Fibroblast of villous mesenchyme (primary cell): ENCODE measurements around the gene TSHZ2. TPM values are rescaled to one million over a fixed set of nuclear protein-coding genes. Genes with fewer than 3 reads are reported as not detected.
"Not testable (repeated sequence)": the region's sequence is repeated elsewhere in the genome, so short reads cannot be mapped to it uniquely, and the experiment has no call there.

ENCODE experiments used
- DNase-seq: peaks from one replicate; pipeline ENCODE4 v3.0.0-alpha.2; 2010; ENCODE audit warnings: low read depth
- H3K4me3 ChIP-seq: 2 replicates; pipeline ENCODE4 v1.5.1; 2011; ENCODE audit warnings: low read depth, mild to moderate bottlenecking, low read length
- CTCF ChIP-seq: IDR thresholded peaks from 2 replicates; pipeline ENCODE4 v1.5.1; 2012; ENCODE audit warnings: low read depth, mild to moderate bottlenecking, low read length; ENCODE audit not compliant: insufficient read depth
- total RNA-seq: library from RNA; depleted of rRNA; stranded (reverse); fragments of >200 nt; gene quantifications from 2 replicates; pipeline ENCODE4 v1.2.3, GENCODE V29; 2012

Gene TSHZ2
- total RNA-seq, 1 donor: 2.6 TPM

GRCh38 chr20:53468587-53468986 lies 496.4 kb downstream of the TSHZ2 start:
- H3K4me3 ChIP-seq: no peak overlapping the region
- no peak for DNase-seq
- no peak for TF ChIP-seq CTCF

- DNase-seq, H3K4me3 ChIP-seq: not testable (repeated sequence)
Observed at GRCh38 chr20:53472859-53473258, 500.7 kb downstream of the TSHZ2 start.

GRCh38 chr20:53480913-53481312 lies 508.8 kb downstream of the TSHZ2 start:
- DNase-seq: no peak
- TF ChIP-seq CTCF: no peak
- no peak overlapping the region for H3K4me3 ChIP-seq

- DNase-seq: no peak
- no peak overlapping the region for H3K4me3 ChIP-seq
- TF ChIP-seq CTCF: no peak
Observed at GRCh38 chr20:53487461-53488200, 515.5 kb downstream of the TSHZ2 start.

GRCh38 chr20:53488775-53489272 lies 516.7 kb downstream of the TSHZ2 start:
- H3K4me3 ChIP-seq: no peak overlapping the region
- TF ChIP-seq CTCF: no peak
- no peak for DNase-seq

GRCh38 chr20:53489528-53489927 lies 517.4 kb downstream of the TSHZ2 start:
- no peak for TF ChIP-seq CTCF
- no peak for DNase-seq

GRCh38 chr20:53490620-53491019 lies 518.5 kb downstream of the TSHZ2 start:
- TF ChIP-seq CTCF: no peak
- no peak for DNase-seq
- no peak overlapping the region for H3K4me3 ChIP-seq

More at GRCh38 chr20:53489528-53489927, 517.4 kb downstream of the TSHZ2 start:
- H3K4me3 ChIP-seq: no peak overlapping the region
